PFSK-1 (cell line): ENCODE measurements around the gene FTCDNL1.

Experiments used
- POLR2AphosphoS5 ChIP-seq: IDR thresholded peaks from 2 replicates; pipeline ENCODE4 v1.6.1; 2012; ENCODE audit warnings: low read depth, mild to moderate bottlenecking, control low read depth, low read length, moderate library complexity
- REST ChIP-seq, 2 experiments: IDR thresholded peaks; 2 replicates each; pipeline versions ENCODE4 v1.6.1 to v1.8.0; 2011 to 2012; ENCODE audit warnings: low read depth in 2 of 2, low read length in 2 of 2, control low read depth in 1 of 2, inconsistent platforms in 1 of 2, mild to moderate bottlenecking in 1 of 2, moderate library complexity in 1 of 2; ENCODE audit not compliant: insufficient read depth in 1 of 2
- SIN3A ChIP-seq: IDR thresholded peaks from 2 replicates; pipeline ENCODE4 v1.6.1; 2012; ENCODE audit warnings: mild to moderate bottlenecking, low read length, moderate library complexity, borderline replicate concordance; ENCODE audit not compliant: insufficient read depth
- TAF1 ChIP-seq: IDR thresholded peaks from 2 replicates; pipeline ENCODE4 v1.6.1; 2012; ENCODE audit warnings: low read length, control low read depth, borderline replicate concordance; ENCODE audit not compliant: insufficient read depth

- TF ChIP-seq TAF1: no peak
- TF ChIP-seq REST (IDR thresholded peaks at IDR 0.05; ENCODE audit: insufficient read depth in 1 of 2, low read depth in 2 of 2, low read length in 2 of 2): no peak
- no peak for TF ChIP-seq POLR2AphosphoS5
- no peak for TF ChIP-seq SIN3A
Observed at GRCh38 chr2:199718074-199718473, 132.9 kb downstream of the FTCDNL1 start.
